SK-N-SH (cell line): ENCODE results near the gene UBE3C. TPM values are rescaled to one million over a fixed set of nuclear protein-coding genes. Genes with fewer than 3 reads are reported as not detected.

Experiments
- CTCF ChIA-PET: fragments of 300-600, 350-600 bp; formaldehyde crosslinking; extraction: SDS; loops from one replicate; lab custom pipeline; 2021; lab: Yijun Ruan, JAX
- POLR2A ChIA-PET: fragments of 350-600 bp; sonication (Branson Sonifier 250); formaldehyde crosslinking; extraction: SDS; loops from one replicate; lab custom pipeline; 2020; ENCODE audit warnings: antibody characterized with exemption, inconsistent platforms; lab: Yijun Ruan, JAX
- DNase-seq: peaks from one replicate; pipeline ENCODE4 v3.0.0; 2012
- H2AFZ ChIP-seq: fragments of 200-600 bp; sonication (generic); 2 replicates; pipeline ENCODE4 v1.8.1; 2016; ENCODE audit warnings: antibody characterized with exemption, mild to moderate bottlenecking, low read depth
- H3F3A ChIP-seq: fragments of 200-600 bp; sonication (generic); replicated peaks from 2 replicates; pipeline ENCODE3; 2016; ENCODE audit warnings: antibody characterized with exemption, mild to moderate bottlenecking; ENCODE audit not compliant: insufficient read depth
- H3K27ac ChIP-seq, 2 experiments: fragments of 200-500 bp in 1 of 2; fragments of 200-600 bp in 1 of 2; sonication (Bioruptor generic) in 1 of 2; sonication (generic), shearing (Covaris generic) in 1 of 2; 2 replicates each; pipeline versions ENCODE4 v1.5.1 to v1.6.1; 2014 to 2016; ENCODE audit warnings: low read depth in 2 of 2, inconsistent platforms in 1 of 2, low read length in 1 of 2, mild to moderate bottlenecking in 1 of 2, mixed read lengths in 1 of 2
- H3K27me3 ChIP-seq: fragments of 200-600 bp; sonication (generic), shearing (Covaris generic); 2 replicates; pipeline ENCODE4 v1.6.1; 2016; ENCODE audit warnings: mixed run types; ENCODE audit not compliant: insufficient read depth
- H3K36me3 ChIP-seq, 2 experiments: fragments of 200-500 bp in 1 of 2; fragments of 200-600 bp in 1 of 2; sonication (Bioruptor generic) in 1 of 2; sonication (generic) in 1 of 2; replicated peaks in 1 of 2; 2 replicates each; pipeline versions ENCODE3 to v1.5.1; 2014 to 2016; ENCODE audit warnings: low read length in 1 of 2, mild to moderate bottlenecking in 1 of 2; ENCODE audit not compliant: insufficient read depth in 2 of 2, control insufficient read depth in 1 of 2
- H3K4me1 ChIP-seq, 2 experiments: fragments of 200-500 bp in 1 of 2; fragments of 200-600 bp in 1 of 2; sonication (Bioruptor generic) in 1 of 2; sonication (generic), shearing (Covaris generic) in 1 of 2; 2 replicates each; pipeline versions ENCODE4 v1.5.1 to v1.6.1; 2014 to 2016; ENCODE audit warnings: low read depth in 1 of 2, low read length in 1 of 2, mixed run types in 1 of 2; ENCODE audit not compliant: insufficient read depth in 2 of 2, control insufficient read depth in 1 of 2
- H3K4me2 ChIP-seq: fragments of 200-600 bp; sonication (generic), shearing (Covaris generic); 2 replicates; pipeline ENCODE4 v1.6.1; 2017; ENCODE audit warnings: mixed run types
- H3K4me3 ChIP-seq, 2 experiments: fragments of 200-500 bp in 1 of 2; fragments of 200-600 bp in 1 of 2; sonication (Bioruptor generic) in 1 of 2; sonication (generic), shearing (Covaris generic) in 1 of 2; 2 replicates each; pipeline versions ENCODE4 v1.5.1 to v1.8.1; 2014 to 2016; ENCODE audit warnings: low read depth in 2 of 2, inconsistent platforms in 1 of 2, low read length in 1 of 2, mild to moderate bottlenecking in 1 of 2, mixed read lengths in 1 of 2, moderate library complexity in 1 of 2
- H3K79me2 ChIP-seq: fragments of 200-600 bp; sonication (generic); 2 replicates; pipeline ENCODE4 v1.8.1; 2017; ENCODE audit warnings: mild to moderate bottlenecking; ENCODE audit not compliant: insufficient read depth
- H3K9ac ChIP-seq: fragments of 200-600 bp; sonication (generic); 2 replicates; pipeline ENCODE4 v1.6.1; 2017; ENCODE audit warnings: mixed run types
- H3K9me2 ChIP-seq: fragments of 200-600 bp; sonication (generic); 2 replicates; pipeline ENCODE4 v1.6.1; 2017; ENCODE audit warnings: mixed run types
- H3K9me3 ChIP-seq: fragments of 200-600 bp; sonication (generic); 2 replicates; pipeline ENCODE4 v1.6.1; 2017; ENCODE audit warnings: mixed run types, mild to moderate bottlenecking, moderate library complexity
- H4K20me1 ChIP-seq: fragments of 200-600 bp; sonication (generic); 2 replicates; pipeline ENCODE4 v1.6.1; 2017; ENCODE audit warnings: mild to moderate bottlenecking, mixed run types; ENCODE audit not compliant: insufficient read depth
- CHD2 ChIP-seq: fragments of 150-350 bp; IDR thresholded peaks from 2 replicates; pipeline ENCODE4 v1.6.1; 2018; ENCODE audit warnings: low read length; ENCODE audit not compliant: partially characterized antibody
- EP300 ChIP-seq, 2 experiments: IDR thresholded peaks; 2 replicates each; pipeline versions ENCODE4 v1.4.0 to v1.6.1; 2012; ENCODE audit warnings: borderline replicate concordance in 1 of 2, low read depth in 1 of 2, low read length in 1 of 2
- FOXJ3 ChIP-seq: sonication (generic); formaldehyde crosslinking; IDR thresholded peaks from 2 replicates; pipeline ENCODE4 v1.5.1; 2020; ENCODE audit warnings: mild to moderate bottlenecking, missing genetic modification reagents
- GATA2 ChIP-seq: sonication (generic); formaldehyde crosslinking; IDR thresholded peaks from 2 replicates; pipeline ENCODE4 v1.5.0; 2020; ENCODE audit warnings: mild to moderate bottlenecking, missing genetic modification reagents
- MAX ChIP-seq: IDR thresholded peaks from 2 replicates; pipeline ENCODE4 v1.4.0; 2012; ENCODE audit warnings: low read depth
- MEF2A ChIP-seq: IDR thresholded peaks from 2 replicates; pipeline ENCODE4 v1.4.0; 2012; ENCODE audit warnings: low read depth, borderline replicate concordance
- NFIC ChIP-seq: IDR thresholded peaks from 2 replicates; pipeline ENCODE4 v1.4.0; 2012; ENCODE audit warnings: borderline replicate concordance
- RAD21 ChIP-seq: IDR thresholded peaks from 2 replicates; pipeline ENCODE4 v1.6.1; 2012; ENCODE audit warnings: mild to moderate bottlenecking, low read length
- RCOR1 ChIP-seq: fragments of 150-350 bp; IDR thresholded peaks from 2 replicates; pipeline ENCODE4 v1.6.1; 2017; ENCODE audit warnings: antibody characterized with exemption, low read length
- REST ChIP-seq: IDR thresholded peaks from 2 replicates; pipeline ENCODE4 v1.6.1; 2012; ENCODE audit warnings: mild to moderate bottlenecking, low read depth, low read length, moderate library complexity
- SIN3A ChIP-seq: IDR thresholded peaks from 2 replicates; pipeline ENCODE4 v1.6.1; 2012; ENCODE audit warnings: low read depth, mild to moderate bottlenecking, low read length, moderate library complexity, borderline replicate concordance
- TAF1 ChIP-seq: IDR thresholded peaks from 2 replicates; pipeline ENCODE4 v1.6.1; 2012; ENCODE audit warnings: low read depth, mild to moderate bottlenecking, low read length, moderate library complexity, borderline replicate concordance
- TCF12 ChIP-seq: IDR thresholded peaks from 2 replicates; pipeline ENCODE4 v1.4.0; 2012
- TEAD4 ChIP-seq: IDR thresholded peaks from 2 replicates; pipeline ENCODE4 v1.4.0; 2012; ENCODE audit warnings: mild to moderate bottlenecking, borderline replicate concordance; ENCODE audit not compliant: insufficient read depth
- YY1 ChIP-seq: IDR thresholded peaks from 2 replicates; pipeline ENCODE4 v1.4.0; 2012; ENCODE audit warnings: low read depth, mild to moderate bottlenecking
- ZBTB33 ChIP-seq: IDR thresholded peaks from 2 replicates; pipeline ENCODE4 v1.4.0; 2012; ENCODE audit warnings: low read depth, borderline replicate concordance
- WGBS: methylation state at CpG from one replicate; pipeline ENCODE4 v1.1.6; 2017; ENCODE audit warnings: low lambda C conversion rate; 5-methylcytosine and 5-hydroxymethylcytosine counted together
- polyA plus RNA-seq, 3 experiments: library from polyadenylated mRNA; depleted of rRNA; stranded (reverse); fragments of >200 nt; gene quantifications; 2 replicates each; pipeline ENCODE4 v1.2.3, GENCODE V29; 2012

Gene UBE3C
- polyA plus RNA-seq, 1 of the 3 experiments (the other 2 are of a cell fraction) = 48.4 TPM

- Histone ChIP-seq H3K4me3 (no peak overlapping the region), H4K20me1 (peaks cover 43% of the 10 kb centered on the region), H3K4me1 (peaks cover 0 to 9% of the 10 kb centered on the region in 2 experiments; a peak in 2 of 4 replicates), H2AFZ (no peak overlapping the region), H3K36me3 (peaks cover 19 to 79% of the 10 kb centered on the region in 2 experiments), H3K9me3 (no peaks in the 10 kb centered on the region), H3K4me2 (no peak overlapping the region), H3K27me3 (no peaks in the 10 kb centered on the region), H3F3A (peaks cover 7% of the 10 kb centered on the region), H3K9ac (no peak overlapping the region), H3K27ac (no peak overlapping the region), H3K79me2 (peaks cover 93% of the 10 kb centered on the region), H3K9me2 (no peaks in the 10 kb centered on the region)
- 82% methylated on average over 1 of the region's 1 CpG for WGBS
- ChIA-PET CTCF (interaction anchor here (1.8 kb wide), 1 partner anchor 13 kb away, joined by 3 read pairs; no protein-coding TSS in a partner anchor), POLR2A (no interaction called here)
- DNase-seq = no peak
- TF ChIP-seq CHD2 = no peak
- no peak for TF ChIP-seq YY1
- no peak for TF ChIP-seq TCF12
- no peak for TF ChIP-seq MEF2A
- no peak for TF ChIP-seq TAF1
- no peak for TF ChIP-seq REST
- TF ChIP-seq NFIC = no peak
- TF ChIP-seq ZBTB33 = no peak
- no peak for TF ChIP-seq MAX
Measured at GRCh38 chr7:157165987-157166386, 27.3 kb downstream of the UBE3C start.

- peaks cover 86% of the 10 kb centered on the region for H3K79me2 ChIP-seq
Measured at GRCh38 chr7:157168571-157168970, 29.8 kb downstream of the UBE3C start.

More at GRCh38 chr7:157168571-157168970, 29.8 kb downstream of the UBE3C start:
- Histone ChIP-seq H3K9me3 (no peaks in the 10 kb centered on the region), H3K9me2 (no peaks in the 10 kb centered on the region), H3K27me3 (no peaks in the 10 kb centered on the region), H2AFZ (no peak overlapping the region), H3K27ac (no peak overlapping the region), H3F3A (peaks cover 8% of the 10 kb centered on the region), H3K4me2 (no peak overlapping the region), H3K4me1 (peaks cover 0 to 5% of the 10 kb centered on the region in 2 experiments; a peak in 1 of 4 replicates), H3K9ac (no peak overlapping the region), H4K20me1 (peaks cover 25% of the 10 kb centered on the region), H3K4me3 (no peak overlapping the region), H3K36me3 (peaks cover 27 to 94% of the 10 kb centered on the region in 2 experiments)
- DNase-seq = peak; percentile 67
- TF ChIP-seq FOXJ3 (0 out of 2 replicates have a peak, but pooled peaks have one; percentile 41), TEAD4 (no peak), NFIC (no peak), SIN3A (no peak), RCOR1 (peak; percentile 89), GATA2 (CRISPR knock-in tag) (peak; percentile 71), REST (no peak), EP300 (IDR thresholded peaks at IDR 0.05; ENCODE audit: borderline replicate concordance in 1 of 2, low read depth in 1 of 2, low read length in 1 of 2) (peak in 1 of 2 experiments; percentile 84; a peak in 2 of 4 replicates), RAD21 (no peak), TCF12 (peak; percentile 18; the same call in 1 of the 2 replicates)
- POLR2A ChIA-PET = no interaction called here
- CTCF ChIA-PET = interaction anchor here (1.2 to 1.8 kb wide), 2 partner anchors 12 to 17 kb away, joined by 4 read pairs; no protein-coding TSS in a partner anchor
- 81% methylated on average over 5 of the region's 5 CpGs for WGBS
